SU-DHL-6 (cell line): ENCODE results near the gene CACNA1C.

Experiments
- H2AFZ ChIP-seq: fragments of 200-600 bp; sonication (generic); 2 replicates; pipeline ENCODE4 v1.6.1; 2014; ENCODE audit warnings: low read depth, mild to moderate bottlenecking, moderate library complexity, mixed read lengths, antibody characterized with exemption, low read length; ENCODE audit not compliant: severe bottlenecking
- H3F3A ChIP-seq: fragments of 200-600 bp; shearing (Covaris generic); 2 replicates; pipeline ENCODE4 v1.6.0; 2016; ENCODE audit warnings: antibody characterized with exemption, mild to moderate bottlenecking; ENCODE audit not compliant: insufficient read depth
- H3K27ac ChIP-seq: fragments of 200-600 bp; sonication (generic); 2 replicates; pipeline ENCODE4 v1.5.1; 2016; ENCODE audit warnings: low read depth, mild to moderate bottlenecking, low read length, moderate library complexity, mixed read lengths
- H3K27me3 ChIP-seq: fragments of 200-600 bp; sonication (generic), shearing (Covaris generic); 2 replicates; pipeline ENCODE4 v1.6.0; 2014; ENCODE audit warnings: mild to moderate bottlenecking, low read length
- H3K36me3 ChIP-seq: fragments of 200-600 bp; sonication (generic); 2 replicates; pipeline ENCODE4 v1.6.1; 2014; ENCODE audit warnings: mild to moderate bottlenecking, low read length, mixed read lengths
- H3K4me2 ChIP-seq: fragments of 300-600, 200-600 bp; shearing (Covaris generic), sonication (generic); 2 replicates; pipeline ENCODE4 v1.6.0; 2014; ENCODE audit warnings: low read length, low read depth, mild to moderate bottlenecking; ENCODE audit not compliant: poor library complexity, severe bottlenecking
- H3K4me3 ChIP-seq: fragments of 200-600 bp; sonication (generic); 2 replicates; pipeline ENCODE4 v1.5.1; 2014; ENCODE audit warnings: antibody characterized with exemption, low read length, mild to moderate bottlenecking, mixed read lengths; ENCODE audit not compliant: insufficient read depth, poor library complexity, severe bottlenecking
- H3K79me2 ChIP-seq: fragments of 200-600 bp; sonication (generic); 2 replicates; pipeline ENCODE4 v1.6.1; 2014; ENCODE audit warnings: mild to moderate bottlenecking, low read length, moderate library complexity; ENCODE audit not compliant: insufficient read depth
- H3K9ac ChIP-seq: fragments of 200-600 bp; sonication (generic); 2 replicates; pipeline ENCODE4 v1.7.0; 2014; ENCODE audit warnings: mild to moderate bottlenecking, low read length
- H3K9me2 ChIP-seq: fragments of 200-600 bp; sonication (generic); replicated peaks from 2 replicates; pipeline ENCODE4 v1.6.1; 2014; ENCODE audit warnings: low read length; ENCODE audit not compliant: insufficient read depth
- H3K9me3 ChIP-seq: fragments of 200-600 bp; sonication (generic); 2 replicates; pipeline ENCODE4 v1.6.1; 2014; ENCODE audit warnings: low read length, mixed read lengths; ENCODE audit not compliant: insufficient read depth
- H4K20me1 ChIP-seq: fragments of 200-600 bp; sonication (generic); 2 replicates; pipeline ENCODE4 v1.6.1; 2014; ENCODE audit warnings: low read depth, mild to moderate bottlenecking, antibody characterized with exemption, low read length, moderate library complexity, mixed read lengths
- CTCF ChIP-seq: fragments of 200-600 bp; sonication (generic); IDR thresholded peaks from one replicate; pipeline ENCODE4 v1.5.1; 2017; ENCODE audit warnings: antibody characterized with exemption, mild to moderate bottlenecking, low read length, moderate library complexity; ENCODE audit not compliant: insufficient read depth, poor library complexity, severe bottlenecking
- EZH2phosphoT487 ChIP-seq: fragments of 200-600 bp; sonication (generic), shearing (Covaris generic); conservative IDR thresholded peaks from 2 replicates; pipeline ENCODE4 v1.6.1; 2018; ENCODE audit warnings: mild to moderate bottlenecking, antibody characterized with exemption, low read length, moderate library complexity, mixed read lengths

CACNA1C gene

GRCh38 chr12:2177003-2177402 lies 124.2 kb downstream of the CACNA1C start:
- TF ChIP-seq CTCF (no peak), EZH2phosphoT487 (no peak)
- H3K27me3 ChIP-seq, result no peaks in the 10 kb centered on the region
- no peaks in the 10 kb centered on the region for H4K20me1 ChIP-seq
- H3K9me3 ChIP-seq, result no peaks in the 10 kb centered on the region
- no peak overlapping the region for H3K9ac ChIP-seq
- no peak overlapping the region for H3K27ac ChIP-seq
- H2AFZ ChIP-seq, result no peak overlapping the region
- no peaks in the 10 kb centered on the region for H3K9me2 ChIP-seq
- no peak overlapping the region for H3K4me3 ChIP-seq
- no peaks in the 10 kb centered on the region for H3F3A ChIP-seq
- H3K36me3 ChIP-seq, result no peaks in the 10 kb centered on the region
- H3K79me2 ChIP-seq, result no peaks in the 10 kb centered on the region
- no peak overlapping the region for H3K4me2 ChIP-seq

GRCh38 chr12:2177751-2178150 lies 125.0 kb downstream of the CACNA1C start:
- H3K9me2 ChIP-seq, result no peaks in the 10 kb centered on the region
- TF ChIP-seq EZH2phosphoT487 (no peak), CTCF (no peak)
- no peak overlapping the region for H3K4me2 ChIP-seq

GRCh38 chr12:2179058-2179457 lies 126.3 kb downstream of the CACNA1C start:
- Histone ChIP-seq H3K27ac (no peak overlapping the region), H2AFZ (no peak overlapping the region), H3K9me3 (no peaks in the 10 kb centered on the region), H3K9ac (no peak overlapping the region), H3K4me3 (no peak overlapping the region), H3K9me2 (no peaks in the 10 kb centered on the region), H3K79me2 (no peaks in the 10 kb centered on the region), H3K27me3 (no peaks in the 10 kb centered on the region), H4K20me1 (no peaks in the 10 kb centered on the region), H3K4me2 (no peak overlapping the region), H3K36me3 (no peaks in the 10 kb centered on the region), H3F3A (no peaks in the 10 kb centered on the region)
- no peak for TF ChIP-seq CTCF
- no peak for TF ChIP-seq EZH2phosphoT487

More at GRCh38 chr12:2177751-2178150, 125.0 kb downstream of the CACNA1C start:
- no peak overlapping the region for H2AFZ ChIP-seq
- H3K36me3 ChIP-seq, result no peaks in the 10 kb centered on the region
- no peaks in the 10 kb centered on the region for H3K27me3 ChIP-seq
- no peaks in the 10 kb centered on the region for H3K9me3 ChIP-seq
- H3K4me3 ChIP-seq, result no peak overlapping the region
- no peaks in the 10 kb centered on the region for H3K79me2 ChIP-seq
- no peak overlapping the region for H3K27ac ChIP-seq
- no peaks in the 10 kb centered on the region for H4K20me1 ChIP-seq
- no peak overlapping the region for H3K9ac ChIP-seq
- no peaks in the 10 kb centered on the region for H3F3A ChIP-seq
